Activated CD8-positive, alpha-beta memory T cell treated with anti-CD3 and anti-CD28 coated beads, Interleukin-2, amount 10 ng/mL, durations not matched to agents 7 days and 5 days (primary cell): Measurements from ENCODE around the gene IL15RA. TPM values are rescaled to one million over a fixed set of nuclear protein-coding genes. Genes with fewer than 3 reads are reported as not detected.
"Not testable (repeated sequence)": the region's sequence is repeated elsewhere in the genome, so short reads cannot be mapped to it uniquely, and the experiment has no call there.

Experiments used
- ATAC-seq: fragments of 150-1000 bp; cut with Tn5 transposase; one replicate; pipeline ENCODE4 v1.10.0; 2021; ENCODE audit warnings: moderate library complexity
- CTCF ChIA-PET: fragments of 350-600 bp; sonication (Branson Sonifier 250); formaldehyde crosslinking; loops from one replicate; lab custom pipeline; 2021; ENCODE audit warnings: antibody characterized with exemption; lab: Charles Lee
- DNase-seq: peaks from one replicate; pipeline ENCODE4 v3.0.0-alpha.2; 2020
- H3K27ac Mint-ChIP-seq: one replicate; pipeline ENCODE4 v1.8.0; 2021; ENCODE audit warnings: mild to moderate bottlenecking, mixed read lengths
- H3K27me3 Mint-ChIP-seq: one replicate; pipeline ENCODE4 v1.8.0; 2021; ENCODE audit warnings: mixed read lengths
- H3K36me3 Mint-ChIP-seq: one replicate; pipeline ENCODE4 v1.8.0; 2021; ENCODE audit warnings: mild to moderate bottlenecking, mixed read lengths
- H3K4me1 Mint-ChIP-seq: one replicate; pipeline ENCODE4 v1.8.0; 2021; ENCODE audit warnings: mixed read lengths
- H3K4me3 Mint-ChIP-seq: one replicate; pipeline ENCODE4 v1.8.0; 2021; ENCODE audit warnings: mild to moderate bottlenecking, moderate library complexity, mixed read lengths
- H3K9me3 Mint-ChIP-seq: one replicate; pipeline ENCODE4 v1.8.0; 2022; ENCODE audit warnings: low read depth, mixed read lengths
- total RNA-seq, 2 experiments: library from RNA; stranded (reverse); gene quantifications; one replicate each; pipeline ENCODE4 v1.2.3, GENCODE V29; 2021

IL15RA gene
- total RNA-seq, 2 experiments from 2014 or later, result 31.1 to 31.7 TPM

DNA sequence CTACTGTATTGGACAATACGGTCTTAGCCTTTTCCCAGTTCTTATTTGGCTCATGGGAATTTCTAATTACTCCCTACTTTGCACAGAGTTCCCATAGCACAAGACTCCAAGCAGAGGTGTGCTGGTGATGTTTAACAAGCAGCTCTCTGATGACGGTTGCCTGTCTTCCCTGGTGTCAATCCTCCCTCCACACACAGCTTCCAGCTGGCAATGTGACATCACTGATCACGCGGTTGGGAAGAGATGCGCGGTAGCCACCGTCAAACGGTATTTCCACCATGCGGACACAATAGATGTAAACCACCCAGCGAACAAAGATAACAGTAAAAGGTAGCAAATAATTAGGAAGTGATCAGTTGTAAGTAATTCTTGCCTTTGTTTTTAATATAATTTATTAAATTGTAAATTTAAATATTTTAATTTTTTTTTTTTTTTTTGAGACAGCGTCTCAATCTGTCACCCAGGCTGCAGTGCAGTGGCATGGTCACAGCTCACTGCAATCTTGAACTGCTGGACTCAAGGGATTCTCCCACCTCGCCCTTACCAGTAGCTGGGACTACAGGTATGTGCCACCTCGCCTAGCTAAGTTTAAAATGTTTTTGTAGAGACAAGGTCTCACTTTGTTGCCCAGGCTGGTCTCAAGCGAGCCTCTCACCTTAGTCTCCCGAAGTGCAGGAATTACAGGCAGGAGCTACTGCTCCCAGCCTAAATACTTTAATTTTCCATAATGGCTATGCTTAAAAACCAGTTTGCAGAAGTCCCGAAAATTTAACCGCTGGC lies 36.3 kb upstream of the IL15RA start:
- ATAC-seq, result no peak

DNA sequence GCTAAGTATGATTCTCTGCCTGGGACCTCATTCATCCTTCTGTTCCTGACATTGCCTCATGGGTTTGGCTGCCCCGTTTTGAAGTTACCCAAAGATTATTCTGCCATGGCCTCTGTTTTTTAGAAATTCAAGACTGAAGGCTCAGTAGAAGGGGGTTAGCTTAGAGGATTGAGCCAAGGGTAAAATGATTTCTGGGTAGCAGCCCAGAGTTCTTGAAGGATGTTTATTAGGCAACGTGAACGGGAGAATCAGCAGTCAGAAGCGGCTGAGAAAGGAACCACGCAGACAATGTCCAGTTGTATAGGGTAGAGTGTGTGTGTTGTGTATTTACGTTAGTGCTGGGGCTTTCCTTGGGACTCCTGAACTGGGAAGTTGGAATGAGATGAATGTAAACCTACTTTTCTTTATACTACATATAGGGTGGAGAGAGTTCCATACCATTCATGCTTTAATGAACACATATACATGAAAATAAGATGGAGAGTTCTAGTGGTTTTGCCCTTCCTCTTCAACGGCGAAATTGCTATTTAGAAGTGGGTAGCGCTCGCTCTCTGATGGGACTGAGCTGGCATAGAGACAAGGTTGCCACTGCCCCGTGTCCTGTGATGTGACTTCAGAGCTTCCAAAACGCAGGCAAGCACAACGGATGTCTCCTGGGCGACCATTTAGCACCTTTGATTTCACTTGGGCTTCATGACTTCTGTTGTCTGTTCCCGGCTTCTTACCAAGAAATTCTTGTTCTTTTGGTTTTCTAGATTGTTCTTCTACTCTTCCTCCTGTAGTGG lies 35.0 kb upstream of the IL15RA start:
- Mint-ChIP-seq H3K27me3 (no peaks in the 10 kb centered on the region), H3K4me3 (no peak overlapping the region), H3K4me1 (peaks cover 45% of the 10 kb centered on the region), H3K9me3 (peaks cover 4% of the 10 kb centered on the region), H3K36me3 (peaks cover 66% of the 10 kb centered on the region), H3K27ac (no peak overlapping the region)
- ATAC-seq (no peak), DNase-seq (peak; percentile 38)
- CTCF ChIA-PET, result interaction anchor here (0.8 to 5.2 kb wide), 8 partner anchors 19 to 78 kb away, joined by 3 to 41 read pairs (median 8); partner anchors contain the start of gene IL15RA

More for the DNA sequence above, 36.3 kb upstream of the IL15RA start:
- H3K4me1 Mint-ChIP-seq, result peaks cover 47% of the 10 kb centered on the region
- no peaks in the 10 kb centered on the region for H3K27me3 Mint-ChIP-seq
- H3K4me3 Mint-ChIP-seq, result no peak overlapping the region
- H3K9me3 Mint-ChIP-seq, result no peaks in the 10 kb centered on the region
- peaks cover 62% of the 10 kb centered on the region for H3K36me3 Mint-ChIP-seq
- CTCF ChIA-PET, result interaction anchor here (0.6 to 5.2 kb wide), 25 partner anchors 9 to 392 kb away, joined by 3 to 41 read pairs (median 6); partner anchors contain the start of genes IL15RA and PFKFB3
- peak; percentile 36 for DNase-seq
- peak overlapping the region; percentile 81 for H3K27ac Mint-ChIP-seq

DNA sequence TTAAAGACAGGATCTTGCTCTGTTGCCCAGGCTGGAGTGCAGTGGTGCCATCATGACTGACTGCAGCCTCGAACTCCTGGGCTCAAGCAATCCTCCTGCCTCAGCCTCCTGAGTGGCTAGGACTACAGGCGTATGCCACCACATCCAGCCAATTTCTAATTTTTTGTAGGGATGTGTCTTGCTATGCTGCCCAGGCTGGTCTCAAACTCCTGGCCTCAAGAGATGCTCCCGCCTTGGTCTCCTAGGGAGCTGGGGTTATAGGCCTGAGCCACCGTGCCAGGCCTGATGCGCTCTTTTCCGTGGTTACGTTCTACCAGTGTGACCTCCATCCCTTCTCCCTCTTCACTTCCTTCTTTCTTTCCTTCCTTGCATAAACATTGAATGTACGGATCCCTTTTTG lies 34.2 kb upstream of the IL15RA start:
- ATAC-seq (no peak), DNase-seq (peak; percentile 35)
- Mint-ChIP-seq H3K4me3 (no peak overlapping the region), H3K4me1 (peaks cover 40% of the 10 kb centered on the region), H3K27ac (peak overlapping the region; percentile 51), H3K36me3 (peaks cover 67% of the 10 kb centered on the region), H3K27me3 (no peaks in the 10 kb centered on the region), H3K9me3 (peaks cover 4% of the 10 kb centered on the region)
- CTCF ChIA-PET, result interaction anchor here (1.2 to 5.2 kb wide), 2 partner anchors 34 to 75 kb away, joined by 3 to 26 read pairs; partner anchors contain the start of gene IL15RA

DNA sequence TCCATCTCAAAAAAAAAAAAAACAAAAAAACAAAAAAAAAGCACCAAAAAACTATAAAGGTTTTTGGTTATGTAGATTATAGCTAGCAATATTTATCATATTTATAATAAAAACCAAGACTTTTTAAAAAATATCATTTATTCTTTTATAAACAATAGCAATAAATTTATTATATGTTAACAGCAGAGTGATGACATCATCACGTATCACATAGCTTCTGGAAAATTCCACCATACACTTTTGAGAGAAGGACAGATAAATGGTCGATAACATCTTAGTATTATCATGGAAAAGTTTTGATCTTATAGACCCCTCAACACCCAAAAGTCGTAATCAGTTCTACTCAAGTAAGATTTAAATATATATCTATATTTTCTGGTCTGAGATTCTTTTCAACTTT lies 33.2 kb upstream of the IL15RA start:
- H3K4me1 Mint-ChIP-seq, result peaks cover 32% of the 10 kb centered on the region
- peaks cover 4% of the 10 kb centered on the region for H3K9me3 Mint-ChIP-seq
- no peak overlapping the region for H3K27ac Mint-ChIP-seq
- no peak overlapping the region for H3K4me3 Mint-ChIP-seq
- CTCF ChIA-PET, result interaction anchor here (1.2 to 5.2 kb wide), 3 partner anchors 33 to 76 kb away, joined by 3 to 26 read pairs (median 5); partner anchors contain the start of gene IL15RA
- peaks cover 64% of the 10 kb centered on the region for H3K36me3 Mint-ChIP-seq
- no peak for ATAC-seq
- DNase-seq, result no peak
- H3K27me3 Mint-ChIP-seq, result no peaks in the 10 kb centered on the region

DNA sequence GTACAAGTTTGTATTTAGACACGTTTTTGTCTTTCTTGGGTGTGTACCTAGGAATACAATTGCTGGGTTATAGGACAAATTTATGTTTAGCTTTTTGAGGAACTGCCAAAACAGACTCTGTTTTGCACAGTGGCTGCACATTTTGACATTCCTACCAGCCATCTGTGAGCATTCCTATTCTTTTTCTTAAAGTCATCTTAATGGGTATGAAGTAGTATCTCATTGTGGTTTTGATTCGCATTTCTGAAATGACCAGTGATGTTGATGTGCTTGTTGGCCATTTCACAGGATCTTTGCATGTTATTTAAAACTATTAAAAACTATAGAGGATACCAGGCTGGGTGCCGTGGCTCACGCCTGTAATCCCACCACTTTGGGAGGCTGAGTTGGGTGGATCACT lies 32.6 kb upstream of the IL15RA start:
- Mint-ChIP-seq H3K27me3 (no peaks in the 10 kb centered on the region), H3K36me3 (peaks cover 62% of the 10 kb centered on the region), H3K4me3 (no peak overlapping the region), H3K9me3 (peaks cover 4% of the 10 kb centered on the region), H3K27ac (peak overlapping the region; percentile 0), H3K4me1 (peaks cover 30% of the 10 kb centered on the region)
- DNase-seq (no peak), ATAC-seq (no peak)
- CTCF ChIA-PET, result interaction anchor here (0.6 to 5.2 kb wide), 4 partner anchors 33 to 1411 kb away, joined by 3 to 26 read pairs (median 4); partner anchors contain the start of gene IL15RA

DNA sequence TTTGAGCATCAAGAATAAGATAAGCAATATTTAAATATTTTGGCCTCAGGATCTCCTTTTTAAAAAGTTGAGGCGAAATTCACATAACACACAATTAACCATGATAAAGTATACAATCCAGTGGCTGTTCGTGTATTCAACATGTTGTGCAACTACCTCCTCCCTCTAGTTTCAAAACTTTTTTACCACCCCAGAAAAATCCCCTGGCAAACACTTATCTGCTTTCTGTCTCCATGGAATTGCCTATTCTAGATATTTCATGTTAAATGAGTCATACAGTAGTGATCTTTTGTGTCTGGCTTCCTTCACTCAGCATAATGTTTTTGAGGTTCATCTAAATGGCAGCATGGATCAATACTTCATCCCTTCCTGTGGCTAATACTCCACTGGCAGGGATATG lies 31.8 kb upstream of the IL15RA start:
- no peak overlapping the region for H3K4me3 Mint-ChIP-seq
- no peak for DNase-seq
- H3K27ac Mint-ChIP-seq, result no peak overlapping the region
- H3K9me3 Mint-ChIP-seq, result peaks cover 4% of the 10 kb centered on the region
- CTCF ChIA-PET, result interaction anchor here (1.9 kb wide), 1 partner anchor 42 kb away, joined by 5 read pairs; no protein-coding TSS in a partner anchor
- no peak for ATAC-seq
- H3K36me3 Mint-ChIP-seq, result peaks cover 55% of the 10 kb centered on the region
- no peaks in the 10 kb centered on the region for H3K27me3 Mint-ChIP-seq
- H3K4me1 Mint-ChIP-seq, result peaks cover 30% of the 10 kb centered on the region

DNA sequence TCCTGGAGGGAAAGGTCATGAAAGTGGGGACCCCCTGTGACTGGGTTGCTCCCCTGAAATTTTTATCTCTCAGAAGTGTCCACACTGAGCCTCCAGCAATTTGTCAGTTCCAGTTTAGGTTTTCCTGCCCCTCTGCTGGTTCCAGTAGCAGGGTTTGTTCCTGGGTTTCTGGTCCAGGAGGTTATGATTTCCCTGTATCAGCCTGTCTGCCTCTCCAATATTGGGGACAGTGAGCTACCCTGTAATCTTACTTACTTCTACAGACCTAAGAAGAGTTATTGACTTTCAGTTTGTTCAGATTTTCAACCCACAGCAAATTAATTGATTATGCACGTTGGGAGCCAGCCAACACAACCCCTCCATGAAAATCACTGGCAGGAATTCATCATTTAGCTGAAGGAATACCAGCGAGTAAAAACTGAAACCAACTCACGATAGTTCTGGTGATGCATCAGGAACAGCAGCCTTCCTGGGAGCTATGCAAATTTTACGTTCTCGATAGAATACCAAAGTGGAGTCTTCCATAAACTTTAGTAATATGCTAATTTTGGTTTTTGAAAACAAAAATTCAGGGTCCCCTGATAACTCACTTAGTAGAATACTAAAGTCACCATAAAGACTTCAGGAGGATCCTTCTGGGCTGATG lies 31.3 kb upstream of the IL15RA start:
- H3K27ac Mint-ChIP-seq, result no peak overlapping the region
- CTCF ChIA-PET, result no interaction called here
- H3K9me3 Mint-ChIP-seq, result peaks cover 4% of the 10 kb centered on the region
- no peak overlapping the region for H3K4me3 Mint-ChIP-seq
- peak; percentile 36 for DNase-seq
- peaks cover 50% of the 10 kb centered on the region for H3K36me3 Mint-ChIP-seq
- H3K27me3 Mint-ChIP-seq, result no peaks in the 10 kb centered on the region
- H3K4me1 Mint-ChIP-seq, result peaks cover 35% of the 10 kb centered on the region
- ATAC-seq, result no peak

DNA sequence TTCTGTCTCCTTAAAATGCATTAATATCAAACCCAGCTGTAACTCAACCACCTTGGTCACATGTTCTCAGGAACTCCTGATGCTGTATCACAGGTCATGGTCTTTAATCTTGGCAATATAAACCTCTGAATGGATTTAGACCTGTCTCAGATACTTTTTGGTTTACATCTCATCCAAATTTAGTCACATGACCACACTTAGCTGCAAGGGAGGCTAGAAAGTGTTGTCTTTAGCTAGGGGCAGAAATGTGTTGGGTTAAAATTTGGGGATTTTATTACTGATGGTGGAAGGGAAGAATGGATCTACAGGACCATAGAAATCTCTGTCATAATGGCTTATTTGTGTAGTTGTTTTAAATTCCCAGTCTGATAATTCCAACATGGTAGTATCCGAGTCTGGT lies 29.6 kb upstream of the IL15RA start:
- DNase-seq, result no peak
- H3K4me3 Mint-ChIP-seq, result no peak overlapping the region
- H3K27ac Mint-ChIP-seq, result no peak overlapping the region
- H3K36me3 Mint-ChIP-seq, result peaks cover 37% of the 10 kb centered on the region
- no peaks in the 10 kb centered on the region for H3K27me3 Mint-ChIP-seq
- peaks cover 4% of the 10 kb centered on the region for H3K9me3 Mint-ChIP-seq
- no peak for ATAC-seq
- CTCF ChIA-PET, result interaction anchor here (1.3 kb wide), 1 partner anchor 14 kb away, joined by 3 read pairs; no protein-coding TSS in a partner anchor
- H3K4me1 Mint-ChIP-seq, result peaks cover 47% of the 10 kb centered on the region

DNA sequence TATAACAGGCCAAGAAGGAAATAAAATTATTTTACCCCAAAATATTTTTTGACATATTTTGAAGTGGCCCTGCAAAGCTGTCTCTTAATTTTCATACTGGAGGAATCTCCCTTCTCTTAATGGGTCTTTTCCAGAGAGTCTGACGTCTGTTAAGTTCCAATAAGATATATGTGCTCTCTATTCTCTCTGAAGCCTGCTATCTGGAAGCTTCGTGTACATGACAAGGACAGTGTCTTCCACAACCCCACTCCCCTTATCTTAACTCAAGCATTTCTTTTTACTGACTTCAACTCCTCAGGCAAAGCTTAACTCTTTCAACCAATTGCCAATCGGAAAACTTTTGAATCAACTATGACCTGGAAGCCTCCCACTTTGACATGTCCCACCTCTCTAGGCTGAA lies 29.2 kb upstream of the IL15RA start:
- no peaks in the 10 kb centered on the region for H3K27me3 Mint-ChIP-seq
- ATAC-seq (no peak), DNase-seq (no peak)
- peaks cover 33% of the 10 kb centered on the region for H3K36me3 Mint-ChIP-seq
- CTCF ChIA-PET, result interaction anchor here (1.3 kb wide), 1 partner anchor 13 kb away, joined by 3 read pairs; no protein-coding TSS in a partner anchor
- H3K4me1 Mint-ChIP-seq, result peaks cover 49% of the 10 kb centered on the region
- H3K27ac Mint-ChIP-seq, result no peak overlapping the region
- H3K9me3 Mint-ChIP-seq, result peaks cover 4% of the 10 kb centered on the region
- H3K4me3 Mint-ChIP-seq, result no peak overlapping the region

DNA sequence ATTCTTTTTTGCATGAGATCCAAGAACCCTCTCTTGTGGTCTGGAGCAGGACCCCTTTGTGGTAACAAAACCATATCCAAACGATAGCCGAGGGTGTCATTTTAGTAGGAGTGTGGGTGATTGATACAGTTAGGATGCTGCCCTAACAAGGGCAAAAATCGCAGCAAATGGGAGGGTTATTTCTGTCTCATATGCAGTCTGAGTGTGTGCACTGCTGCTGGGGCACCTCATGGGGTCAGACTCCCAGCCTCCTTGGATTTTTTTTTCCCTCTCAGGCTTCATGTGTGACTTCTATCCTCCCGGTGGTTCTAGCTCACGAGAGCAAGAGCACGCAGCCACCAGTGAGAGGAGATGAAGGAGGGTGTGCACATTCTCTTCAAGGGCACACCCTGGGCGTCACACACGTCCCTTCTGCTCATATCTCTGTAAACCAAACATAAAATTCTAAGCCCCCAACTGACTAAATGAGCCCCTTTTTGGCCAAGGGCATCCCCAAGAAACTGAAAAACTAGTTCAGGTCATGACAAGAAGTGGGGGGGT lies 28.6 kb upstream of the IL15RA start:
- CTCF ChIA-PET, result interaction anchor here (1.3 kb wide), 1 partner anchor 12 kb away, joined by 3 read pairs; no protein-coding TSS in a partner anchor
- peaks cover 50% of the 10 kb centered on the region for H3K4me1 Mint-ChIP-seq
- no peak overlapping the region for H3K4me3 Mint-ChIP-seq
- H3K36me3 Mint-ChIP-seq, result peaks cover 28% of the 10 kb centered on the region
- DNase-seq (peak; percentile 26), ATAC-seq (no peak)
- no peak overlapping the region for H3K27ac Mint-ChIP-seq
- no peaks in the 10 kb centered on the region for H3K27me3 Mint-ChIP-seq
- H3K9me3 Mint-ChIP-seq, result peaks cover 4% of the 10 kb centered on the region

DNA sequence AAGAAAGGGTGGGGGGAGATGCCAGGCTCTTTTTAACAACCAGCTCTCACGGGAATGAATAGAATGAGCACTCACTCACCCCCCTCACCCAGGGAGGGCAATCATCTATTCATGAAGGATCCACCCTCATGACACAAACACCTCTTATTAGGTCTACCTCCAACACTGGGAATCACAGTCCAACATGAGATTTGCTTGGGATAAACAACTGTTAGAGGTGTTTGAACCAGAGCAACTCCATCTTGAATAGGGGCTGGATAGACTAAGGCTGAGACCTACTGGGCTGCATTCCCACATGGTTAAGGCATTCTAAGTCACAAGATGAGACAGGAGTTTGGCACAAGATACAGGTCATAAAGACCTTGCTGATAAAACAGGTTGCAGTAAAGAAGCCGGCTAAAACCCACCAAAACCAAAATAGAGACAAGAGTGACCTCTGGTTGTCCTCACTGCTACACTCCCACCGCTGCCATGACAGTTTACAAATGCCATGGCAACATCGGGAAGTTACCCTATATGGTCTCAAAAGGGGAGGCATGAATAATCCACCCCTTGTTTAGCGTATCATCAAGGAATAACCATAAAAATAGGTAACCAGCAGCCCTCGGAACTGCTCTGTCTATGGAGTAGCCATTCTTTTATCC lies 27.9 kb upstream of the IL15RA start:
- H3K4me3 Mint-ChIP-seq, H3K27ac Mint-ChIP-seq, H3K9me3 Mint-ChIP-seq, CTCF ChIA-PET, H3K27me3 Mint-ChIP-seq, ATAC-seq: not testable (repeated sequence)
- Mint-ChIP-seq H3K4me1 (peaks cover 52% of the 10 kb centered on the region), H3K36me3 (peaks cover 28% of the 10 kb centered on the region)
- peak; percentile 23 for DNase-seq
